Measurements from ENCODE around the gene MISP. TPM values are rescaled to one million over a fixed set of nuclear protein-coding genes. Genes with fewer than 3 reads are reported as not detected.

MISP gene
- polyA plus RNA-seq, 2 of the 4 experiments (the other 2 are of a cell fraction), result 46.5 to 62.7 TPM

DNA sequence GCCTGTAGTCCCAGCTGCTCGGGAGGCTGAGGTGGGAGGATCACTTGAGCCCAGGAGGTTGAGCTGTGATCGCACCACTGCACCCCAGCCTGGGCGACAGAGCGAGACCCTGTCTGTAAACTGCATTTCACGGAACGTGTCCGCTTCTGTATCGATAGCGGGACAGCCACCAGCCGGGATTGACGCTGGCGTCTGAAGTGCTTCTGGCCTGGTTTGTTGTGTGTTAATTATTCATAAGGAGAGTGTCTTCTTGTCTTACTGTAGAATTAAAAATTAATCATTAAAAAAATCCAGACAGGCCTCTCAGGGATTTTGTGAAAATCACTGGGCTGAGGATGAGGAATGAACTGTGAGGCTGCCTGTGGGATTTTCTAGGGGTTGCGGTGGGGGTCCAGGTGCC, 16.2 kb upstream of the MISP start:
- DNase-seq (ENCODE audit: low read depth in 1 of 2, low spot score in 1 of 2), result no peak
- Histone ChIP-seq H3K4me3 (no peak overlapping the region), H3K9me3 (no peaks in the 10 kb centered on the region), H3K4me2 (no peak overlapping the region), H3K4me1 (0 out of 3 replicates have a peak, but pooled peaks cover 4% of the 10 kb centered on the region), H3K27ac (peak overlapping the region in 1 of 2 experiments; percentile 70; a peak in 3 of 6 replicates)
- FAIRE-seq, result no peak
- ChIA-PET POLR2A (interaction anchor here (1.0 kb wide), 2 partner anchors 18 to 72 kb away, joined by 5 read pairs; partner anchors contain the start of gene RNF126), CTCF (interaction anchor here (0.6 to 2.4 kb wide), 27 partner anchors 10 to 251 kb away, joined by 3 to 17 read pairs (median 4); partner anchors contain the start of genes MISP, PALM and RNF126)
- TF ChIP-seq ZNF302 (CRISPR knock-in tag; IDR thresholded peaks at IDR 0.05) (no peak), TFCP2L1 (CRISPR knock-in tag; IDR thresholded peaks at IDR 0.05) (no peak), KDM1A (IDR thresholded peaks at IDR 0.05; ENCODE audit: low read depth) (no peak), ZSCAN20 (CRISPR knock-in tag; IDR thresholded peaks at IDR 0.05) (no peak), KDM5A (IDR thresholded peaks at IDR 0.05) (no peak), RARB (CRISPR knock-in tag; IDR thresholded peaks at IDR 0.05) (no peak), NFE2L2 (conservative IDR thresholded peaks at IDR 0.05; ENCODE audit: low read length) (no peak), EP300 (IDR thresholded peaks at IDR 0.05) (no peak), HOXB5 (CRISPR knock-in tag; IDR thresholded peaks at IDR 0.05) (no peak), JUNB (IDR thresholded peaks at IDR 0.05) (no peak), HOXB13 (CRISPR knock-in tag; IDR thresholded peaks at IDR 0.05; ENCODE audit: low read depth) (no peak), RAD21 (conservative IDR thresholded peaks at IDR 0.05 in 1 of 2, IDR thresholded peaks at IDR 0.05 in 1 of 2) (no peak), ESRRA (IDR thresholded peaks at IDR 0.05; ENCODE audit: borderline replicate concordance, low read length) (no peak), BHLHE40 (IDR thresholded peaks at IDR 0.05; ENCODE audit: low read depth, low read length) (no peak), PHF8 (IDR thresholded peaks at IDR 0.05; ENCODE audit: borderline replicate concordance, low read depth) (no peak)
- TF ChIP-seq, protein P1, sequence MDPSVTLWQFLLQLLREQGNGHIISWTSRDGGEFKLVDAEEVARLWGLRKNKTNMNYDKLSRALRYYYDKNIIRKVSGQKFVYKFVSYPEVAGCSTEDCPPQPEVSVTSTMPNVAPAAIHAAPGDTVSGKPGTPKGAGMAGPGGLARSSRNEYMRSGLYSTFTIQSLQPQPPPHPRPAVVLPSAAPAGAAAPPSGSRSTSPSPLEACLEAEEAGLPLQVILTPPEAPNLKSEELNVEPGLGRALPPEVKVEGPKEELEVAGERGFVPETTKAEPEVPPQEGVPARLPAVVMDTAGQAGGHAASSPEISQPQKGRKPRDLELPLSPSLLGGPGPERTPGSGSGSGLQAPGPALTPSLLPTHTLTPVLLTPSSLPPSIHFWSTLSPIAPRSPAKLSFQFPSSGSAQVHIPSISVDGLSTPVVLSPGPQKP (IDR thresholded peaks at IDR 0.05; ENCODE audit: low read depth, low read length), result no peak
- TF ChIP-seq, protein P2, sequence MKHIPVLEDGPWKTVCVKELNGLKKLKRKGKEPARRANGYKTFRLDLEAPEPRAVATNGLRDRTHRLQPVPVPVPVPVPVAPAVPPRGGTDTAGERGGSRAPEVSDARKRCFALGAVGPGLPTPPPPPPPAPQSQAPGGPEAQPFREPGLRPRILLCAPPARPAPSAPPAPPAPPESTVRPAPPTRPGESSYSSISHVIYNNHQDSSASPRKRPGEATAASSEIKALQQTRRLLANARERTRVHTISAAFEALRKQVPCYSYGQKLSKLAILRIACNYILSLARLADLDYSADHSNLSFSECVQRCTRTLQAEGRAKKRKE (CRISPR knock-in tag; IDR thresholded peaks at IDR 0.05; ENCODE audit: low read depth), result no peak
- TF ChIP-seq, protein P3, sequence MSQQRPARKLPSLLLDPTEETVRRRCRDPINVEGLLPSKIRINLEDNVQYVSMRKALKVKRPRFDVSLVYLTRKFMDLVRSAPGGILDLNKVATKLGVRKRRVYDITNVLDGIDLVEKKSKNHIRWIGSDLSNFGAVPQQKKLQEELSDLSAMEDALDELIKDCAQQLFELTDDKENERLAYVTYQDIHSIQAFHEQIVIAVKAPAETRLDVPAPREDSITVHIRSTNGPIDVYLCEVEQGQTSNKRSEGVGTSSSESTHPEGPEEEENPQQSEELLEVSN (IDR thresholded peaks at IDR 0.05; ENCODE audit: borderline replicate concordance, low read depth), result no peak
- WGBS (ENCODE audit: missing lambda C conversion rate), result 67% methylated on average over 13 of the region's 13 CpGs
- no peak for ATAC-seq

DNA sequence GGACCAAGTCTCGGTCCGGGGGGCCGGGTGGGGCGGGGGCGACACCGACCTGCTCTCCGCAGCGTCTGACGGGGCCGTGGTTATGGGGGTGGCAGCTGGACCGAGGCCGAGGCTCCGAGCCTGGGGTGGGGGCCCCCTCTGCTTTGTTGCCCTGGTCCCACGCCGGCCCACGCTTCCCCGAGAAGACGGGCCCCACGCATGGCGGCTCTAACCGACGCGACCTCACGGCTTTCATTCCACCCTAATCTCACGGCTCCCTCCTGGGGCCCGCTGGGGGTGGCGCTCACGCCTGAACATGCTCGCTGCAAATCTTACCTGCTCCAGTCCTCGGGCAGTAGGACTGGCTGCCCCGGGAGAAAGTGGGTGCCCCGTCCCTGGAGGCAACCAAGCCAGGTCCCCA, 14.8 kb upstream of the MISP start:
- FAIRE-seq, result no peak
- CTCF ChIA-PET, result interaction anchor here (1.2 to 1.6 kb wide), 4 partner anchors 9 to 152 kb away, joined by 4 to 5 read pairs (median 4); no protein-coding TSS in a partner anchor

More for the DNA sequence above, 14.8 kb upstream of the MISP start:
- H3K27ac ChIP-seq, result peak overlapping the region in 1 of 2 experiments; percentile 10; a peak in 1 of 6 replicates
- ATAC-seq (no peak), DNase-seq (ENCODE audit: low read depth in 1 of 2, low spot score in 1 of 2) (no peak)
- no peaks in the 10 kb centered on the region for H3K9me3 ChIP-seq
- no peak for TF ChIP-seq POLR2A (IDR thresholded peaks at IDR 0.05; ENCODE audit: low read length)
- no peak for TF ChIP-seq MYC (IDR thresholded peaks at IDR 0.05; ENCODE audit: borderline replicate concordance, low read length)
- no peak for TF ChIP-seq ZNF302 (CRISPR knock-in tag; IDR thresholded peaks at IDR 0.05)
- TF ChIP-seq CEBPB (IDR thresholded peaks at IDR 0.05), result no peak
- no peak for TF ChIP-seq POLR2AphosphoS2 (conservative IDR thresholded peaks at IDR 0.05; ENCODE audit: low read length)
- no peak for TF ChIP-seq CBX2 (IDR thresholded peaks at IDR 0.05; ENCODE audit: borderline replicate concordance, low read depth)
- TF ChIP-seq, protein P4, sequence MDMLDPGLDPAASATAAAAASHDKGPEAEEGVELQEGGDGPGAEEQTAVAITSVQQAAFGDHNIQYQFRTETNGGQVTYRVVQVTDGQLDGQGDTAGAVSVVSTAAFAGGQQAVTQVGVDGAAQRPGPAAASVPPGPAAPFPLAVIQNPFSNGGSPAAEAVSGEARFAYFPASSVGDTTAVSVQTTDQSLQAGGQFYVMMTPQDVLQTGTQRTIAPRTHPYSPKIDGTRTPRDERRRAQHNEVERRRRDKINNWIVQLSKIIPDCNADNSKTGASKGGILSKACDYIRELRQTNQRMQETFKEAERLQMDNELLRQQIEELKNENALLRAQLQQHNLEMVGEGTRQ (IDR thresholded peaks at IDR 0.05), result no peak
- no peak for TF ChIP-seq RAD21 (conservative IDR thresholded peaks at IDR 0.05 in 1 of 2, IDR thresholded peaks at IDR 0.05 in 1 of 2)
- no peak overlapping the region for H3K4me3 ChIP-seq
- POLR2A ChIA-PET, result no interaction called here
- 91% methylated on average over 6 of the region's 32 CpGs for WGBS (ENCODE audit: missing lambda C conversion rate)
- 0 out of 3 replicates have a peak, but pooled peaks cover 4% of the 10 kb centered on the region for H3K4me1 ChIP-seq
- no peak overlapping the region for H3K4me2 ChIP-seq
